Fibroblast of the aortic adventitia (primary cell): ENCODE data around the gene MARK2. TPM values are rescaled to one million over a fixed set of nuclear protein-coding genes. Genes with fewer than 3 reads are reported as not detected.
A peak's percentile ranks its signal among the peaks of the same experiment; 100 is the strongest.

ENCODE experiments used
- DNase-seq: peaks from one replicate; pipeline ENCODE4 v3.0.0-alpha.2; 2010; ENCODE audit warnings: low read depth
- H3K4me3 ChIP-seq: 2 replicates; pipeline ENCODE4 v1.5.1; 2011; ENCODE audit warnings: low read depth, mild to moderate bottlenecking, control low read depth, low read length, moderate library complexity
- CTCF ChIP-seq: IDR thresholded peaks from 2 replicates; pipeline ENCODE4 v1.5.1; 2011; ENCODE audit warnings: mild to moderate bottlenecking, low read length, control low read depth, inconsistent platforms; ENCODE audit not compliant: insufficient read depth
- small RNA-seq: library from RNA; depleted of rRNA; stranded (forward); fragments of <200 nt; gene quantifications from one replicate; pipeline ENCODE3, GENCODE V24; 2012
- total RNA-seq: library from RNA; depleted of rRNA; stranded (reverse); fragments of >200 nt; gene quantifications from 2 replicates; pipeline ENCODE4 v1.2.3, GENCODE V29; 2012; ENCODE audit warnings: low replicate concordance

The MARK2 gene
- total RNA-seq, 1 donor, result 12.7 TPM

GRCh38 chr11:63944987-63945386 is 106.1 kb downstream of the MARK2 start:
- no peak overlapping the region for H3K4me3 ChIP-seq
- TF ChIP-seq CTCF, result no peak
- DNase-seq, result peak; percentile 22

GRCh38 chr11:63945477-63946163 is 106.7 kb downstream of the MARK2 start:
- peak; percentile 88 for DNase-seq
- H3K4me3 ChIP-seq, result peak overlapping the region; percentile 39
- TF ChIP-seq CTCF, result peak; percentile 76

GRCh38 chr11:63951779-63952536 is 113.0 kb downstream of the MARK2 start:
- no peak for DNase-seq
- H3K4me3 ChIP-seq, result no peak overlapping the region
- TF ChIP-seq CTCF, result no peak

GRCh38 chr11:63952570-63952969 is 113.7 kb downstream of the MARK2 start:
- DNase-seq, result no peak
- no peak overlapping the region for H3K4me3 ChIP-seq
- no peak for TF ChIP-seq CTCF

- DNase-seq, result no peak
- H3K4me3 ChIP-seq, result no peak overlapping the region
- TF ChIP-seq CTCF, result no peak
Measured at GRCh38 chr11:63958008-63958407, 119.1 kb downstream of the MARK2 start.

Small RNA genes within 50 kb of the gene (small RNA-seq; reads per million reads assigned to genes)
- gene AP006289.1 (not detected), gene RN7SL596P (not detected), gene RNU6-1306P (not detected)

Other genes with a start within 250 kb of the MARK2 start
- 9.0 and 71.9 TPM in 2 replicates for gene PLAAT3, start 224.7 kb upstream of the MARK2 start, total RNA-seq
- gene ATL3, start 167.7 kb upstream of the MARK2 start, total RNA-seq, result 298 and 320 TPM in 2 replicates
- 151 and 168 TPM in 2 replicates for gene RTN3, start 157.6 kb upstream of the MARK2 start, total RNA-seq
- gene ZFTA, start 70.3 kb upstream of the MARK2 start, total RNA-seq, result 13.2 and 62.7 TPM in 2 replicates
- gene SPINDOC, start 25.7 kb upstream of the MARK2 start, total RNA-seq, result 6.7 and 10.1 TPM in 2 replicates
- 2.9 and 3.3 TPM in 2 replicates for gene RCOR2, start 78.1 kb downstream of the MARK2 start, total RNA-seq
- 13.3 and 15.4 TPM in 2 replicates for gene NAA40, start 99.9 kb downstream of the MARK2 start, total RNA-seq
- gene COX8A, start 135.5 kb downstream of the MARK2 start, total RNA-seq, result 68.4 and 252 TPM in 2 replicates
- 5.5 and 32.4 TPM in 2 replicates for gene OTUB1, start 147.3 kb downstream of the MARK2 start, total RNA-seq
- 0.18 TPM in 1 of 2 replicates, not detected in the other for gene FLRT1, start 196.8 kb downstream of the MARK2 start, total RNA-seq